Esophagus muscularis mucosa (tissue), 4 donors: ENCODE data around the gene MTCL1. TPM values are rescaled to one million over a fixed set of nuclear protein-coding genes. Genes with fewer than 3 reads are reported as not detected.

Source experiments
- DNase-seq: peaks from one replicate; pipeline ENCODE4 v3.0.0-alpha.2; 2017; ENCODE audit errors: extremely low spot score
- H3K27ac ChIP-seq, 4 donors: fragments of 200-600 bp; sonication (generic); replicated peaks in 1 of 4; 1 replicate in 3 of 4; 2 replicates in 1 of 4; pipeline ENCODE4 v1.5.1; 2016 to 2019; ENCODE audit warnings: mild to moderate bottlenecking in 1 of 4
- H3K27me3 ChIP-seq, 4 donors: fragments of 200-600 bp; sonication (generic); one replicate each; pipeline versions ENCODE4 v1.5.1 to v1.6.0; 2016 to 2019
- H3K36me3 ChIP-seq, 4 donors: fragments of 200-600 bp; sonication (generic); one replicate each; pipeline ENCODE4 v1.5.1; 2016 to 2019
- H3K4me1 ChIP-seq, 4 donors: fragments of 200-600 bp; sonication (generic); one replicate each; pipeline ENCODE4 v1.5.1; 2016 to 2019
- H3K4me3 ChIP-seq, 4 donors: fragments of 200-600 bp; sonication (generic); 1 replicate in 2 of 4; 2 replicates in 2 of 4; pipeline ENCODE4 v1.5.1; 2016 to 2019; ENCODE audit warnings: mild to moderate bottlenecking in 4 of 4, moderate library complexity in 1 of 4
- H3K9me3 ChIP-seq, 4 donors: fragments of 200-600 bp; sonication (generic); 1 replicate in 3 of 4; 2 replicates in 1 of 4; pipeline ENCODE4 v1.5.1; 2016 to 2019
- CTCF ChIP-seq, 3 experiments: fragments of 200-600 bp in 2 of 3; fragments of 450-650 bp in 1 of 3; sonication (generic) in 2 of 3; IDR thresholded peaks; one replicate each; pipeline ENCODE4 v1.5.1; 2017 to 2019; ENCODE audit warnings: antibody characterized with exemption in 3 of 3, mild to moderate bottlenecking in 2 of 3, moderate library complexity in 1 of 3
- EP300 ChIP-seq: sonication (generic); formaldehyde crosslinking; IDR thresholded peaks from one replicate; pipeline ENCODE4 v1.6.1; 2017; ENCODE audit warnings: antibody characterized with exemption
- POLR2A ChIP-seq: fragments of 450-650 bp; IDR thresholded peaks from one replicate; pipeline ENCODE4 v1.6.1; 2017; ENCODE audit warnings: antibody characterized with exemption, moderate library complexity, mild to moderate bottlenecking, low read depth
- POLR2AphosphoS5 ChIP-seq, 2 donors: sonication (generic); formaldehyde crosslinking; IDR thresholded peaks; one replicate each; pipeline ENCODE4 v1.6.1; 2017; ENCODE audit warnings: antibody characterized with exemption in 2 of 2
- WGBS: methylation state at CpG from one replicate; pipeline ENCODE4 v1.1.5; 2018; 5-methylcytosine and 5-hydroxymethylcytosine counted together
- intact Hi-C: fragments of 100-400 bp; cut with DNase I; formaldehyde crosslinking; loops from one replicate; pipeline ENCODE4 v1.15.1; 2023
- total RNA-seq, 4 donors: library from RNA; depleted of rRNA; stranded (reverse); fragments of >200 nt; gene quantifications; one replicate each; pipeline versions ENCODE4 v1.1.0 to v1.2.1, GENCODE V29; 2016

Gene MTCL1
- total RNA-seq, 4 donors from 2014 or later, result 32.3 to 48.0 (median 38.6) TPM

GRCh38 chr18:8754995-8755960 is 49.9 kb downstream of the MTCL1 start:
- no peak overlapping the region for H3K27ac ChIP-seq
- intact Hi-C loops, result no loop called here
- DNase-seq, result no peak
- no peaks in the 10 kb centered on the region for H3K27me3 ChIP-seq
- H3K36me3 ChIP-seq, result no peaks in the 10 kb centered on the region
- H3K4me1 ChIP-seq, result peaks cover 0 to 35% (median 34%) of the 10 kb centered on the region in 4 donors
- no peaks in the 10 kb centered on the region for H3K9me3 ChIP-seq
- H3K4me3 ChIP-seq, result no peak overlapping the region
- 91% methylated on average over 20 of the region's 20 CpGs for WGBS
- no peak for TF ChIP-seq EP300
- no peak for TF ChIP-seq CTCF (IDR thresholded peaks at IDR 0.05)
- no peak for TF ChIP-seq POLR2AphosphoS5 (IDR thresholded peaks at IDR 0.05)
- TF ChIP-seq POLR2A, result no peak

- no peaks in the 10 kb centered on the region for H3K9me3 ChIP-seq
- no peak for TF ChIP-seq EP300
- TF ChIP-seq POLR2A, result no peak
- TF ChIP-seq CTCF (IDR thresholded peaks at IDR 0.05), result no peak
- no peak for TF ChIP-seq POLR2AphosphoS5 (IDR thresholded peaks at IDR 0.05)
- H3K27ac ChIP-seq, result no peak overlapping the region
- H3K4me3 ChIP-seq, result no peak overlapping the region
- WGBS, result 80% methylated on average over 2 of the region's 2 CpGs
- DNase-seq, result no peak
- H3K4me1 ChIP-seq, result peaks cover 0 to 27% (median 23%) of the 10 kb centered on the region in 4 donors
- H3K27me3 ChIP-seq, result no peaks in the 10 kb centered on the region
- H3K36me3 ChIP-seq, result no peaks in the 10 kb centered on the region
- intact Hi-C loops, result no loop called here
Measured at GRCh38 chr18:8756571-8756970, 51.2 kb downstream of the MTCL1 start.

- peaks cover 0 to 18% (median 14%) of the 10 kb centered on the region in 4 donors for H3K4me1 ChIP-seq
- no peak overlapping the region for H3K27ac ChIP-seq
- H3K27me3 ChIP-seq, result no peaks in the 10 kb centered on the region
- intact Hi-C loops, result no loop called here
- no peak for DNase-seq
- TF ChIP-seq POLR2AphosphoS5 (IDR thresholded peaks at IDR 0.05), result no peak
- TF ChIP-seq POLR2A, result no peak
- no peak for TF ChIP-seq EP300
- TF ChIP-seq CTCF (IDR thresholded peaks at IDR 0.05), result no peak
- no peaks in the 10 kb centered on the region for H3K36me3 ChIP-seq
- WGBS, result 79% methylated on average over 7 of the region's 7 CpGs
- no peaks in the 10 kb centered on the region for H3K9me3 ChIP-seq
- H3K4me3 ChIP-seq, result no peak overlapping the region
Measured at GRCh38 chr18:8757396-8757997, 52.1 kb downstream of the MTCL1 start.

- intact Hi-C loops, result no loop called here
- no peak overlapping the region for H3K27ac ChIP-seq
- no peak for DNase-seq
- H3K4me1 ChIP-seq, result peaks cover 0 to 19% (median 7%) of the 10 kb centered on the region in 4 donors
- H3K36me3 ChIP-seq, result no peaks in the 10 kb centered on the region
- no peaks in the 10 kb centered on the region for H3K27me3 ChIP-seq
- H3K9me3 ChIP-seq, result no peaks in the 10 kb centered on the region
- no peak for TF ChIP-seq POLR2AphosphoS5 (IDR thresholded peaks at IDR 0.05)
- no peak for TF ChIP-seq POLR2A
- TF ChIP-seq CTCF (IDR thresholded peaks at IDR 0.05), result no peak
- TF ChIP-seq EP300, result no peak
- no peak overlapping the region for H3K4me3 ChIP-seq
- WGBS, result 96% methylated on average over 4 of the region's 4 CpGs
Measured at GRCh38 chr18:8758466-8758865, 53.1 kb downstream of the MTCL1 start.
